ENCODE data around the gene PET100.

The PET100 gene

DNA sequence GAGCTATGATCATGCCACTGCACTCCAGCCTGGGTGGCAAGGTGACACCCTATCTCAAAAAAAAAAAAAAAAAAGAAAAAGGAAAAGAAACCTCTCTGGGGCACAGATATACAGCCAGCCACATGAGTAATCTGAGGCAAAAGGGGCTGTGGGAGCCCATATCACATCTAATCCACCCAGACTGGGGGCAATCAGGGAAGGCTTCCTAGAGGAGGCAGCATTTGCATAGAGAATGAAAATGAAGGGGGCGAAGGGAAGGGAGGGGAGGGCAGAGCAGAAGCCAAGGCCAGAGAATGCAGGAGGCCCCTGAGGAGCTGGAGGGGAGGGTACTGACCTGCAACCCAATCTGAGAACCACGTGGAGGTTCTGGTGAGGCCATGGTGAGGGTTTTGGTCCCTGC lies 20.6 kb downstream of the PET100 start:
- no peak for DNase-seq (ENCODE audit: low read depth)

DNA sequence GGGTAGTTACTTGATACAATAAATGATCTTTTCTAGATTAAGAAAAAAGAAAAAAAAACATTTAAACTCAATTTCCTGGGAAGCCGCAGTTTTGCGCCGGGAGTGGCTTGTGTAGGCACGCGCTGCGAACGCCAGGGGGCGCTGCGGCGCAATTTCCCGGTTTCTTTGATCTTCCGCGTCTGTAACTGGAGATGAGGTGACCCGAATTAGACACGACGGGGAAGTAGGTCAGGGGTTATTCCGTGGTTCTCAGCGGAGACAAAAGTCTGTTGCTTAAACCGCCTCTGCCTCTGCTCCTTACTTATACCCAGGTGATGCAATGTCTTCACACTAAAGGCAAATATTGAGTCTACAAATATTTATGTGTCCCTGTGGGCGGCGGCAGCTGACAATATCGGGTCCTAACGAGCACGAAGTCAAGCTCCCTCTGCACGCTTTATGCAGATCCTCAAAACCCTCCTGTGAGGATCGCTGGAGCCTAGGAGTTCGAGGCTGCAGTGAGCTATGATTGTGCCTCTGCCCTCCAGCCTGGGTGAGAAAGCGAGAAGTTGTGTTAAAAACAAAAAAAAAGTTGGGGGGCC lies 22.6 kb downstream of the PET100 start:
- DNase-seq (ENCODE audit: low read depth), result peak; percentile 69

DNA sequence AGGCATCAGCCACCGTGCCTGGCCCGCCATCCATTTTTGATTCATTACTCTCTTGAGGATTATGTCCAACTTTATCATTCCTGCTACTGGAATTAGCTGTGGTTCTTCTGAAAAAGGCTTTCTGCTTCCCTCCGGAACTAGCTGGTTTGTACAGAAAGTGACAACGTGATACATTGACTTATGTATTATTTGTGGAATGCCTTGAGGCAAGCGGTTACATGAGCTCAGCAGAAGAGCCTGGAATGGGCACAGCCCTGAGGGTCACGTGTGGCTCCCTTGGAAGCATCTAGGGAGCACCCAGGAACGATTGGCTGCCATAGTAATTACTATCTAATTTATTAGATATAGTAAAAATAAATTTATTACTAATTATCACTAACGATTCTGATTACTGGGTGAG lies 24.8 kb downstream of the PET100 start:
- no peak for DNase-seq (ENCODE audit: low read depth)

DNA sequence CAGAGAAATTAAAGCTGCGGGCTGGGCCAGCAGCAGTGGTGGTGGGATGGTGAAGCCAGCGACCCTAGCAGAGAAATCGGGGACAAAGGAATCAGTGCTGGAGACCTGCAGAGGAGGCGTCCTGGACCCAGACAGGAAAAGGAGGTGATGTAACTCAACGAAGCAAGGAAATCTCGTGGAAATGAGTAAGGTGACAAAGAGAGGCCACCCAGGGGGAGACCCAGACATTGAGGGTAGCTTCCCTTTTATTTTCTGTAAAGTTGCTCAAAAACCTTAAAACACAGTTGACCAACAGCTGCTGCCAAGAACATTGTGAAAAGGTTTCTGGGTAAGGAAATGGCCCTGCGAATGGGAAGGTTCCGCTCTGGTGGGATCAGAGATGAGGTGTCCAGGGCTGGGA lies 26.0 kb downstream of the PET100 start:
- DNase-seq (ENCODE audit: low read depth), result no peak

DNA sequence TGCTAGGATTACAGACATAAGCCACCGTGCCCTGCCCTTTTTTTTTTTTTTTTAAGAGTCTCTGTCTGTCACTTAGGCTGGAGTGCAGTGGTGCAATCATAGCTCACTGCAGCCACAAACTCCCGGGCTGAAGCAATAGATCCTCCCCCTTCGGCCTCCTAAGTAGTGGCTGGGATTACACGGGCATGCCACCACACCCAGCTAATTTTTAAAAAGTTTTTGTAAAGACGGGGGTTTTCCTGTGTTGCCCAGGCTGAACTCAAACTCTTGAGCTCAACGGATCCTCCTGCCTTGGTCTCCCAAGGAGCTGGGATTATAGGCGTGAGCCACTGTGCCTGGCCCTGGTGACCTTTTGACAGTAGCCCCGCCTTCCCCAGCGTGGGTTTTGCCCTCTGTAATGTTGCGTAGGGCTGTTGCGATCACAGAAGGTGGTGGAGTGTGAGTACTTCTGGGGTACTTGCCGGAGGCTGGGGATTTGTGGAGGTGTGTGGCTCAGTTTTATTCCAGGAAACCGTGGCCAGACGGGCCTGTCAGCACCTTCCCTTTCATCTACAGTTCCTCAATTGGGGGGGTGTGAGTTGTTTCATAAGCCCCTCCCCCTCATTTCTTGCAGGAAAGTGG lies 27.6 kb downstream of the PET100 start:
- DNase-seq (ENCODE audit: low read depth), result peak; percentile 25

DNA sequence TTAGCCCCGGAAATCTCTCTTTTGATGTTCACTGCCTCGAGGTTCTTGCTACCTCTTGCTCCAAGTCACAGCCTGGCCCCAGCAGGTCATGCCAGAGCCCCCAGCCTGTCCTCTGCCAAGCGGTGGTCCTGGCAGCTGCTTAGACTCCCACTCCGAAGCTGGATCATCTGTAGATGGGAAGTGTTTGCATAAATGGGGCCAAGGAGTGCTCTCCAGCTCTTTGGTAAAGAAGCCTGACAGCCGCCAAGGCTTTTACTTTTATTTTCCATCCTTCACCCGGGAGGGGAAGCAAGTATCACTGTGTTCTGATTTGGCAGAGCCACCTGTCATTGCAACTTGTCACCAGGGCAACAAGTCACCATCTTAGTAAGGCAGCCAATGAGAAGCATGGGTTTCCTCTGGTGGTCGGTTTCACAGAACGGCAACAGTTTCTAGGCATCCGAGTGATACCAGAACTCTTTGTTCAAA lies 28.7 kb downstream of the PET100 start:
- no peak for DNase-seq (ENCODE audit: low read depth)

DNA sequence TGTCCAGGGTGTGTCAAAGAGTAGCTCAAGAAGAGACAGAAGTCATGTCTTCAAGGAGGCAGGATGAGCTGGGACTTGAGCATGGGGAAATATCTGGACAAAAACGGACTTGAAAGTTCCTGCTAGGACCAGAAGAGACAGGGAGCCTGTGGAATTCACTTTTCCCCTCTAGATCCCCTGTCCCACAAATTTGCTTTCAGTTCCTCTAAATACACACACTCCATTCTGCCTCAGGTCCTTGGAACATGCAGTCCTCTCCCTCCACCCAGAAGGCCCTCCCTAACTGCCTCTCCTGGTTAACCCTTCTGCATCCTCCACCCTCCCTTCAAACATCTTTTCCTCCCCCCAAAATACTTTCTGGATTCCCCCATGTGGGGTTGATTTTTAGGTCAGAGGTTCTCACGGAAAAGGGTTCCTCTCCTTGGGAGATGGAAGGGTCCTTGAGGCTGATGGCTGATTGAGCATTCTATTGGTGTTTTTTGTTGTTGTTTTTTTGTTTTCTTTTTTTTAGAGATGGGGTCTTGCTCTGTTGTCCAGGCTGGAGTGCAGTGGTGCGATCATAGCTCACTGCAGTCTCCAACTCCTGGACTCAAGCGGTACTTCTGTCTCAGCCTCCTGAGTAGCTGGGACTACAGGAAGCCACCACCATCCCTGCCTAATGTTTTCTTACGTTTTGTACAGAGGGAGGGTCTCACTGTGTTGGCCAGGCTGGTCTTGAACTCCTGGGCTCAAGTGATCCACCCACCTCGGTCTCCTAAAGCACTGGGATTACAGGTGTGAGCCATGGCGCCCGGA lies 32.3 kb downstream of the PET100 start:
- DNase-seq (ENCODE audit: low read depth), result no peak

DNA sequence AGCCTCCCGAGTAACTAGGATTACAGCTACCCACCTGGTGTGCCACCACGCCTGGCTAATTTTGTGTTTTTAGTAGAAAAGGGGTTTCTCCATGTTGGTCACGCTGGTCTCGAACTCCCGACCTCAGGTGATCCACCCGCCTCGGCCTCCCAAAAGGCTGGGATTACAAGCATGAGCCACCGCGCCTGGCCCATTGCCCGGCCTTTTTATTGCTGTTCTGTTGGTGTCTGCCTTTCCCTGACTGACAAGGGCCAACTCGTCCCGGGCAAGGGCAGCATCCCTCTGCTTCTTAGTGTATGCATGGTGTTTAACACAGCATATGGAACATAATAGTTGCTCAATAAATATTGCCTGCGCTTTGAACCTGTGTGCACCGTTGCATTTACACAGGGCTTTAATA lies 33.1 kb downstream of the PET100 start:
- DNase-seq (ENCODE audit: low read depth), result no peak

DNA sequence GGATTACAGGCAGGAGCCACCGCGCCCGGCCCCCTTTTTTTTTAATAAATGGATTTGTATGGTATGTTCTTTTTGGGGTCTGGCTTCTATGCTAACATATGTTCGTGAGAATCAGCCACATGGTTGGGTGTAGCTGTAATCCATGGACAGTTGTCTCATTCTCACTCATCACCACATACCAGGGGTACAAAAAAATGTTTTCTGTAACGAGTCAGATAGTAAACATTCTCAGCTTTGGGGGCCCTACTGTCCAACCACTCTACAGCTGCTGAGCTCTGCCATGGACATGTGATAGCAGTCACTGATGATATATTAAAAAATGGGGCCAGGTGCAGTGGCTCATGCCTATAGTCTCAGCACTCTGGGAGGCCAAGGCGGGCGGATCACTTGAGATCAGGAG lies 34.1 kb downstream of the PET100 start:
- DNase-seq (ENCODE audit: low read depth), result no peak

DNA sequence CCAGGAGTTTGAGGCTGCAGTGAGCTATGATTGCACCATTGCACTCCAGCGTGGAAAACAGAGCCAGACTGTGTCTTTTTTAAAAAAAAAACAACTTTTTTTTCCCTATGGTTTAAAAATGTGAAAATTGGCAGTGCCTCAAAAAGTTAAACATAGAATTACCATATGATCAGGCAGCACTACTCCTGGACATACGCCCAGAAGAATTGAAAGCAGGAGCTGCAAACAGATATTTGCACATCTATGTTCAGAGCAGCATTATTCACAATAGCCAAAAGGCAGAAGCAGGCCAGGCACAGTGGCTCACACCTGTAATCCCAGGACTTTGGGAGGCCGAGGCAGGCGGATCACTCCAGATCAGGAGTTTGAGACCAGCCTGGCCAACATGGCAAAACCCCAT lies 35.5 kb downstream of the PET100 start:
- DNase-seq (ENCODE audit: low read depth), result no peak

DNA sequence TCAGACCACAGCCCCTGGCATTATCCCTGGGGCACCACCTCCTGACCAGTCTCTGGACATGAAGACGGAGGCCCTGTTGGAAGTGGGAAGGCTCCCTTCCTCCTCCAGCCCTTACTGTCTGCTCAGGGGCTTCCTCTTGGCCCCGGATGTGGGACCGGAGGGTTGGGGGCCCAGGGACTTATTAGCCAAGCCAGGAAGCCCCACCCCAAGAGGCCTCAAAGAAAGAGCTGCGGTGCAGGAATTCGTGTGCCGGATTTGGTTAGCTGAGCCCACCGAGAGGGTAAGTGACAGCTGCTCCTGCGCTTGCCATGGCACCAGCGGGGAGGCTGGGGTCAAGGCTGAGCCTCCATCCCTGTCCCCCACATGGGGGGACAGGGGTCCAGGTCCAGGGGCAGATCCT lies 39.2 kb downstream of the PET100 start, which contains the start of gene RETN:
Gene RETN (plus strand): TSS at position 208 of the 400 bp plus-strand sequence. CDS start 278 bp downstream, outside the sequence.
- DNase-seq (ENCODE audit: low read depth), result no peak

DNA sequence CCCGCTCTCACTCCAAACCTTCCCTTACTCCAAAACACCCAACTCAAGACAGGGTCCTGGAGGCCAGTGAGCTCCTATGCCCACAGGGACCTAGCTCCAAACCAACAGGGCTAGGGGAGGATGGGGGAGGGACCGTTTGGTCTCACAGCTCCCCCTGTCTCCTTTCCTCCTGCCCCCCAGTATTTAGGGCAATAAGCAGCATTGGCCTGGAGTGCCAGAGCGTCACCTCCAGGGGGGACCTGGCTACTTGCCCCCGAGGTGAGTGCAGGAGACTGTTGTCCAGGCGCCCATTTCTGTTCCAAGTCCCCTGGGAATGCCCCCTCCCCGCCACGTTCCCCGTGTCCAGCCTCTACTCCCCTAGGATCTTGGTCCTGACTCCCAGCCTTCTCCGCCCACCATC lies 40.0 kb downstream of the PET100 start:
- no peak for DNase-seq (ENCODE audit: low read depth)

DNA sequence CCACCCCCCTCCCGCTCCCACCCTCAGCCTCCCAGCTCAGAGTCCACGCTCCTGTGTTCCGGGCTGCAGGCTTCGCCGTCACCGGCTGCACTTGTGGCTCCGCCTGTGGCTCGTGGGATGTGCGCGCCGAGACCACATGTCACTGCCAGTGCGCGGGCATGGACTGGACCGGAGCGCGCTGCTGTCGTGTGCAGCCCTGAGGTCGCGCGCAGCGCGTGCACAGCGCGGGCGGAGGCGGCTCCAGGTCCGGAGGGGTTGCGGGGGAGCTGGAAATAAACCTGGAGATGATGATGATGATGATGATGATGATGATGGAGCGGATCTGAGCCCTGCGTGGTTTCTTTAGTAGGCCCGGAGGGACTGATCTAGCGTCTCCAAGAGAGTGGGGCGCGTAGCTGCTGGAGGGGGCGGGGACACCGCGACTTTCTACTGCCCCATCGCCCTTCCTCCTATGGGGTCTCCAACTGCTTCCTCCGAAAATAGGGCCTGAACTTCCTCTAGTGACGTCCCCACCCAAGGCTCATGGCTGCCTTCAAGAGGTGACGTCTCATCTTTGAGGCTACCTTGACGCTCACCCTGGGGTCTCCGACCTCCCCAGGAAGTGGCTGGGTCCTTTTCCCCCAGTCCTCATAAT lies 40.7 kb downstream of the PET100 start:
- no peak for DNase-seq (ENCODE audit: low read depth)

DNA sequence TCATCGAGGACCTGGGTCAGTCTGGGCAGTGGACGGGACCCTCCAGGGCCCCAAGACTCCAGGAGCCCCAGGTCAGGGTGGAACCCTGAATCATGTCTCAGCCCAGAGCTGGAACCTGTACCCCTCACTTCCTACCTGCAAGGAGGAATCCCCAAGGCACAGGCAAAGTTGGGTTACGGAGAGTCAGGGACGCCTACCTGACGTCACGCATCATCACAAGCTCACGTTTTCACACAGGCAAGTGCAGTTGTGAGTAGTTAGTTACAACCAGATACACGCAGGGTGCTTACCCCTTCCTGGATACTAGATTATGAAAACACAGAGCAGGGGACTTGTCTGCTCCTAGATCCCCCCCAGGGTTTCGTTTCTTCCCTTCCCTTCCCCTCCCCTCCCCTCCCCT lies 41.2 kb downstream of the PET100 start:
- no peak for DNase-seq (ENCODE audit: low read depth)

DNA sequence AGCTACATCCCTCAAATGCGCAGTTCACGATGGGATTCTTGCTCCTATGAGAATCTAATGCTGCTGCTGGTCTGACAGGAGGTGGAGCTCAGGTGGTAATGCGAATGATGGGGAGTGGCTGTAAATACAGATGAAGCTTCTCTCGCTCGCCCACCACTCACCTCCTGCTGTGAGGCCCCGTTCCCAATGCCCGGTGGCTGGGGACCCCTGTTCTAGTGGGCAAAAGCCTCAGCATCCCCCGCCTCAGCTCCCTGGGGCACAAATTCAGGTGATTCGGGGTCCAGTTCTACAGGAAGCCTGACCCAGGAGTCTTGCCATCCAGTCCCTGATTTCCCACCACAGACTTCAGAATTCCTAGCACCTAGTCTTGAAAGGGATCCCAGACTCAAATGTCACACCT lies 42.9 kb downstream of the PET100 start:
- no peak for DNase-seq (ENCODE audit: low read depth)

DNA sequence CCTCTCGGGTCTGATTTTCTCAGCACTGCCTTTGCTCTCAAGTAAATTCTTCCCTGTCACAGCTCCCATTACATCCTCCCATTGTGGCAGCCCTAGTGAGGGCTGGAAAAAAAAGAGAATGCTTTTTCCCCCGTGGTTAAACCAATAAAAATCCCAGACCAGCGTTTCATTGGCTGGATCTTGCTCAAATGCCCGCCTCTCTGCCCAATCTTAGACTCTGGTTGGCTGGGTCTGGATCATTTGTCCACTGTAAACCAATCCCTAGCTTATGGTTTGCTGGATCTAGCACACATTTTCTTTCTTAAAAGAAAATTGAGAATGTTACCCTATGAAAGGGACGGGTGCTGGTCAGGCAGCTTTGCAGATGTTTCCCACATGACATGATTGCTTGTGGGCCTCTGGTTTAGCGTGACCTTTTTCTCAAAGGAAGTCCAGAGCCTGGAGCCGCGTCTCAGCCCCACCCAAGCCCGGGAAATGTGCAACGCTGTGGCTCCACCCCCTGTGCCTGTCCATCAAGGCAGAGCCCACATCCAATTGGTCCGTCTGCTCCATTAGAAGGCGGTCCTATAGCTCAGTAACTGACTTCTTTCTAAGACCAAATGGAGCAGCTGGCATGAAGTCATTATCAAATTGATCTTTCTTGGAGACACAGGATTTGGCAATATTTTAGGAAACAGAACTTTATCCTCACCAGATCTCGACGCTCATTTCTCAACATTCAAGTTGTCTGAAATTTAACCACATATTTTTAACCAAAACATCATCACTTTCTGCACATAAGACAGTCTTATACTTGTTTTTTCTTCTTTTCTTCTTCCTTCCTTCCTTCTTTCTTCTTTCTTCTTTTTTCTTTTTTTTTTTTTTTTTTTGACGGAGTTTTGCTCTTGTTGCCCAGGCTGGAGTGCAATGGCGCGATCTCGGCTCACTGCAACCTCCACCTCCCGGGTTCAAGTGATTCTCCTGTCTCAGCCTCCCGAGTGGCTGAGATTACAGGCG lies 44.7 kb downstream of the PET100 start:
- DNase-seq (ENCODE audit: low read depth), result no peak

DNA sequence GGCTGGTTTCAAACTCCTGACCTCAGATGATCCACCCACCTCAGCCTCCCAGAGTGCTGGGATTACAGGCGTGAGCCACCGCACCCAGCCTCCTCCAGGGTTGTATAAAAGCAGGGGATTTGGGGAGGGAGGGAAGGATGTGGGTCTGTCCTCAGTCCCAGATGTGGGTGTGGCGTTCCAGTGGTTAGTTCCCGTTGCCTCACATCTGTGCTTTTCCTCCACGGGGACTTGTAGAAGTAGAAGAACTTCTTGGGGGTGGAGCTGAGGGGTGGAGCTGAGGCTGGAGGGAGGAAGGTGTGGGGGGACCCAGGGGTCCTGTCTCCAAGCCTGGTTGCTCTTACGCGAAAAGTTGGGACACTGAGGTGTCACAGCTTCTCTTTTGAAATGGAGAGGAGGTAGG lies 46.8 kb downstream of the PET100 start:
- DNase-seq (ENCODE audit: low read depth), result no peak

DNA sequence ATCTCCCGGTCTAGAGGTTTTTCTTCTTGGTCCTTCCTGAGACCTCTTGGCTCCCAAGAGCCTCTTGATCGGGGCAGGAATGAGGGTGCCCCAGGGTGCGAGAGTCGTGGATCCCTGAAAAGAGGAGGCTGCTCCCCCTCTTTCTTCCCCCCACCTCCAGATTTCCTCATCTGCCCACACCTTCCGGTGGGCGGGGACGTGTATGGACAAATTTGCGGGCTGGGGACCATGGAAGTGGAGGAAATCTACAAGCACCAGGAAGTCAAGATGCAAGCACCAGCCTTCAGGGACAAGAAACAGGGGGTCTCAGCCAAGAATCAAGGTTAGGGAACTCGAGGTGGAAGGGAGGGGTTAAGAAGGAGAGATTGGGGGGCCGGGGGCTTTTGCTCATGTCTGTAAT lies 47.3 kb downstream of the PET100 start, which contains the start of gene MCEMP1:
Gene MCEMP1 (plus strand): TSS at position 237 of the 400 bp plus-strand sequence. CDS start 31 bp downstream, at position 268.
- no peak for DNase-seq (ENCODE audit: low read depth)

DNA sequence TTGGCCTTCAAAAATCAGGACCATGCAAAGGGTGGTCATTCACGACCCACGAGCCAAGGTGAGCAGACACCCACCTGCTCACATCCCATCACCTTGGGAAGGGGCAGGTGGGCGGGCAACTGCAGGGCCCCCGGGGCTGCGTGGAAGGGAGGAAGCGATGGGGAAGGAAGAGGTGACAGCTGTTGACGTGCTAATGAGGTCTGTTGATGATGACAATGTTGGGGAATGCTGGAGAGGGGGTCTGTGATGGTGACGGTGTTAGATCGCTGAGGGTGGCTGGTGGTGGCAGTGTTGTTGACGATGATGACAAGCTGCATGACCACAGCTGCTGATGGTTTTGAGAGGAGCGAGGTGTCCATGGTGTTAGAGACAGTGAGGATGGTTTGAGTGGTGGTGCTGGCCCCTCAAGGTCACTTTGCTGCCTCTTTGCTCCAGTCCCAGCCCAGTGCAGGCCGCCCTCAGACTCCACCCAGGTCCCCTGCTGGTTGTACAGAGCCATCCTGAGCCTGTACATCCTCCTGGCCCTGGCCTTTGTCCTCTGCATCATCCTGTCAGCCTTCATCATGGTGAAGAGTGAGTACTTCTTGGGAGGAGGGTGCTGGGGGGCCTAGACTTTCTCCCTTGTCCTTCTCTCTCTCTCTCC lies 48.2 kb downstream of the PET100 start:
- no peak for DNase-seq (ENCODE audit: low read depth)

DNA sequence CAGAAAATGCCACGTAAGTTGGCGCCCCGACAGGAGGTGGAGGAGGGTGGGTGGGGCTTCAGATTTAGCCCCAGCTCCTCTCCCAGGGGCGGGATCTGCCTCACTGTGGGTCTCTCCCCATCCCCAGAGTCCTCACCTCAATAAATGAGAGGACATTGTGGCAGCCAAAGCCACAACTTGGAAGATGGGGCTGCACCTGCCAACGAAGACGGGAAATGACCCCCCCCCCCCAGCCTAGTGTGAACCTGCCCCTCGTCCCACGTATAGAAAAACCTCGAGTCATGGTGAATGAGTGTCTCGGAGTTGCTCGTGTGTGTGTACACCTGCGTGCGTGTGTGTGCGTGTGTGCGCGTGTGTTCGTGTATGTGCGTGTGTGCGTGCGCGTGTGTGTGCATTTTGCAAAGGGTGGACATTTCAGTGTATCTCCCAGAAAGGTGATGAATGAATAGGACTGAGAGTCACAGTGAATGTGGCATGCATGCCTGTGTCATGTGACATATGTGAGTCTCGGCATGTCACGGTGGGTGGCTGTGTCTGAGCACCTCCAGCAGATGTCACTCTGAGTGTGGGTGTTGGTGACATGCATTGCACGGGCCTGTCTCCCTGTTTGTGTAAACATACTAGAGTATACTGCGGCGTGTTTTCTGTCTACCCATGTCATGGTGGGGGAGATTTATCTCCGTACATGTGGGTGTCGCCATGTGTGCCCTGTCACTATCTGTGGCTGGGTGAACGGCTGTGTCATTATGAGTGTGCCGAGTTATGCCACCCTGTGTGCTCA lies 49.6 kb downstream of the PET100 start:
- peak; percentile 41 for DNase-seq (ENCODE audit: low read depth)
